ENCODE results near the gene NEK7. TPM values are rescaled to one million over a fixed set of nuclear protein-coding genes. Genes with fewer than 3 reads are reported as not detected.

Gene NEK7
- polyA plus RNA-seq, 1 donor (not counting 4 experiments of a cell fraction or from before 2014, with no cell fraction given) = 56.8 TPM

DNA sequence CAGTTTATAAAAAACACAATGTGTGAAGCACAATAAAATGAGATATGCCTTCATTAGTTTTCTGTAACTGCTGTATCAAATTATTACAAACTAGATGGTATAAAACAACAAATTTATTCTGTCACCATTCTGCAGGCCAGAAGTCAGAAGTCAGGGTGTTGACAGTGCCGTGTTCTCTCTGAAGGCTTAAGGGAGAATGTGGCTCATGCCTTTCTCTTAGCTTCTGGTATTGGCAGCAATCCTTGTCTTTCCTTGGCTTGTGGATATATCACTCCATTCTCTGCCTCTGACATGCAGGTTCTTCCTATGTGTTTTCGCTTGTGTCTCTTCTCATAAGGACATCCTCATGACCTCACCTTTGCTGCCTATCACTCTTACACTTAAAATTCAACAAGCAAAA, 10.1 kb downstream of the NEK7 start:
- dilution Hi-C loops (cut with MboI; ENCODE audit: extremely low pct_ligation_motif_present, low sequenced_read_pairs) = no loop called here
- no peak overlapping the region for H2AFZ ChIP-seq (ENCODE audit: control insufficient read depth, low read length)
- DNase-seq (ENCODE audit: low read depth, low spot score) = no peak
- peak overlapping the region; percentile 1 for H3K27ac ChIP-seq (ENCODE audit: control insufficient read depth, insufficient read depth, low read length)
- TF ChIP-seq, protein P1, sequence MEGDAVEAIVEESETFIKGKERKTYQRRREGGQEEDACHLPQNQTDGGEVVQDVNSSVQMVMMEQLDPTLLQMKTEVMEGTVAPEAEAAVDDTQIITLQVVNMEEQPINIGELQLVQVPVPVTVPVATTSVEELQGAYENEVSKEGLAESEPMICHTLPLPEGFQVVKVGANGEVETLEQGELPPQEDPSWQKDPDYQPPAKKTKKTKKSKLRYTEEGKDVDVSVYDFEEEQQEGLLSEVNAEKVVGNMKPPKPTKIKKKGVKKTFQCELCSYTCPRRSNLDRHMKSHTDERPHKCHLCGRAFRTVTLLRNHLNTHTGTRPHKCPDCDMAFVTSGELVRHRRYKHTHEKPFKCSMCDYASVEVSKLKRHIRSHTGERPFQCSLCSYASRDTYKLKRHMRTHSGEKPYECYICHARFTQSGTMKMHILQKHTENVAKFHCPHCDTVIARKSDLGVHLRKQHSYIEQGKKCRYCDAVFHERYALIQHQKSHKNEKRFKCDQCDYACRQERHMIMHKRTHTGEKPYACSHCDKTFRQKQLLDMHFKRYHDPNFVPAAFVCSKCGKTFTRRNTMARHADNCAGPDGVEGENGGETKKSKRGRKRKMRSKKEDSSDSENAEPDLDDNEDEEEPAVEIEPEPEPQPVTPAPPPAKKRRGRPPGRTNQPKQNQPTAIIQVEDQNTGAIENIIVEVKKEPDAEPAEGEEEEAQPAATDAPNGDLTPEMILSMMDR (optimal IDR thresholded peaks at IDR 0.05 in 1 of 3, IDR thresholded peaks at IDR 0.05 in 1 of 3, conservative IDR thresholded peaks at IDR 0.05 in 1 of 3; ENCODE audit: extremely low read depth in 1 of 3, insufficient read depth in 2 of 3, low read length in 3 of 3) = no peak
- no peak for TF ChIP-seq EZH2 (IDR thresholded peaks at IDR 0.05; ENCODE audit: low read length)
- no peaks in the 10 kb centered on the region for H3K9me3 ChIP-seq (ENCODE audit: control insufficient read depth, low read depth, low read length)
- no peaks in the 10 kb centered on the region for H3K27me3 ChIP-seq (ENCODE audit: control insufficient read depth, extremely low read depth, insufficient read depth, low read length)
- H3K4me3 ChIP-seq (ENCODE audit: control insufficient read depth in 2 of 3, extremely low read depth in 1 of 3, insufficient read depth in 2 of 3, low read depth in 1 of 3, low read length in 3 of 3) = no peak overlapping the region
- H3K79me2 ChIP-seq (ENCODE audit: control insufficient read depth, insufficient read depth, low read length) = peaks cover 80% of the 10 kb centered on the region
- no peak overlapping the region for H3K9ac ChIP-seq (ENCODE audit: control insufficient read depth, extremely low read depth, insufficient read depth, low read length)
- H4K20me1 ChIP-seq (ENCODE audit: control insufficient read depth, extremely low read depth, insufficient read depth, low read length) = no peaks in the 10 kb centered on the region
- peak overlapping the region; percentile 84 for H3K4me2 ChIP-seq (ENCODE audit: control insufficient read depth, extremely low read depth, insufficient read depth, low read depth, low read length)
- FAIRE-seq = no peak
- peaks cover 51% of the 10 kb centered on the region for H3K4me1 ChIP-seq (ENCODE audit: control insufficient read depth, extremely low read depth, insufficient read depth, low read length)
- peaks cover 0 to 1% of the 10 kb centered on the region in 2 experiments for H3K36me3 ChIP-seq (ENCODE audit: control insufficient read depth in 2 of 2, extremely low read depth in 1 of 2, insufficient read depth in 2 of 2, low read length in 2 of 2)
- H3K9me1 ChIP-seq (ENCODE audit: control insufficient read depth, extremely low read depth, insufficient read depth, low read length) = no peaks in the 10 kb centered on the region

DNA sequence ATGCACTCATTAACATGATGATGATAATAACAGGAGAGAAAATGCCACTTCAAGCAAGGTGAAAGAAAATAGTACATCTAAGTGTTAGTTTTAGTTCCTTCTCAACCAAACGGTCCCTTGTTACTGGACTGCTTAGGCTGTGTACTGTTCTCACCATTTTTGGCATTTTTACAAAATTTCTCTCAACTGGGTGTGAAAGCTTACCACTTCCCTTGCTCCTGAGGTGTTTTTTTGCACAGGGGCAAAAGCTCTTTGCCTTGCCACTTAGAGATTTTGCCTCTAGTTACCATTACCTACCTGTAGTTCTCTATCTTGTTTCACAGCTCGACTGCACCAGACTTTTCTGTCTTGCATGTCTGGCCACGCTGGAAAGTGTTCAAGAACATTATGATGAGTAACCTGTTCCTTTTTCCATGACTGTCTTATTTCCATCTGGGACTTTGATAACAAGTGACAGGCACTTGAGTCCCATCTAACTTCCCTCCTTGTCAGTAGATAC, 10.7 kb downstream of the NEK7 start:
- Histone ChIP-seq H3K4me2 (ENCODE audit: control insufficient read depth, extremely low read depth, insufficient read depth, low read depth, low read length) (peak overlapping the region; percentile 84), H3K27me3 (ENCODE audit: control insufficient read depth, extremely low read depth, insufficient read depth, low read length) (no peaks in the 10 kb centered on the region), H4K20me1 (ENCODE audit: control insufficient read depth, extremely low read depth, insufficient read depth, low read length) (no peaks in the 10 kb centered on the region), H3K27ac (ENCODE audit: control insufficient read depth, insufficient read depth, low read length) (peak overlapping the region; percentile 1), H3K36me3 (ENCODE audit: control insufficient read depth in 2 of 2, extremely low read depth in 1 of 2, insufficient read depth in 2 of 2, low read length in 2 of 2) (peaks cover 0 to 1% of the 10 kb centered on the region in 2 experiments), H3K9ac (ENCODE audit: control insufficient read depth, extremely low read depth, insufficient read depth, low read length) (peak overlapping the region; percentile 31), H3K9me3 (ENCODE audit: control insufficient read depth, low read depth, low read length) (no peaks in the 10 kb centered on the region), H2AFZ (ENCODE audit: control insufficient read depth, low read length) (no peak overlapping the region), H3K4me1 (ENCODE audit: control insufficient read depth, extremely low read depth, insufficient read depth, low read length) (peaks cover 45% of the 10 kb centered on the region), H3K79me2 (ENCODE audit: control insufficient read depth, insufficient read depth, low read length) (peaks cover 80% of the 10 kb centered on the region), H3K9me1 (ENCODE audit: control insufficient read depth, extremely low read depth, insufficient read depth, low read length) (no peaks in the 10 kb centered on the region), H3K4me3 (ENCODE audit: control insufficient read depth in 2 of 3, extremely low read depth in 1 of 3, insufficient read depth in 2 of 3, low read depth in 1 of 3, low read length in 3 of 3) (peak overlapping the region in 1 of 3 experiments; percentile 30)
- DNase-seq (ENCODE audit: low read depth, low spot score) (no peak), FAIRE-seq (peak; percentile 79)
- TF ChIP-seq, protein P1 (optimal IDR thresholded peaks at IDR 0.05 in 1 of 3, IDR thresholded peaks at IDR 0.05 in 1 of 3, conservative IDR thresholded peaks at IDR 0.05 in 1 of 3; ENCODE audit: extremely low read depth in 1 of 3, insufficient read depth in 2 of 3, low read length in 3 of 3) = no peak
- no peak for TF ChIP-seq EZH2 (IDR thresholded peaks at IDR 0.05; ENCODE audit: low read length)
- dilution Hi-C loops (cut with MboI; ENCODE audit: extremely low pct_ligation_motif_present, low sequenced_read_pairs) = no loop called here

Data from keratinocyte (primary cell).